Measurements from ENCODE around the gene TESMIN. TPM values are rescaled to one million over a fixed set of nuclear protein-coding genes. Genes with fewer than 3 reads are reported as not detected.

TESMIN gene
- total RNA-seq, 1 experiment from 2014 or later: 3.9 TPM

DNA sequence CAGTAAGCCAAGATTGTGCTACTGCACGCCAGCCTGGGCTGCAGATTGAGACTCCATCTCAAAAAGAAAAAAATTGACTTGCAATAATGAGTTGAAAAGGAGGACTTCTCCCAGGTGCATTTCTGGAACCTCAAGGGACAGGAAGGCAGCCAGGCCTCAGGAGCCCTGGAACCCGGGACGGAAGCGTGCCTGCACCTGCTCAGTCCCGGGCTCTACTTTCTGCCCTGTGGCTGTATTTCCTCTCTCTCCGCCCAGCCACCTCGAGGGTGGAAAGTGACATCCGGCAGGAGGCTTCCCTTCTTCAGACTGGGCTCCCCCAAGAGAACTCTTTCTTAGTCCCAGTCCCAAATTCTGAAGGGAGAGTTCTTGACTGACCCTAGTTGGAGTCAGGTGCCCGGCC lies 87.2 kb downstream of the TESMIN start:
- DNase-seq (ENCODE audit: extremely low read depth, low read depth): no peak

GRCh38 chr11:68663482-68664010 lies 87.8 kb downstream of the TESMIN start:
- no peak for DNase-seq (ENCODE audit: extremely low read depth, low read depth)

GRCh38 chr11:68661697-68662603 lies 89.4 kb downstream of the TESMIN start:
- no peak for DNase-seq (ENCODE audit: extremely low read depth, low read depth)

DNA sequence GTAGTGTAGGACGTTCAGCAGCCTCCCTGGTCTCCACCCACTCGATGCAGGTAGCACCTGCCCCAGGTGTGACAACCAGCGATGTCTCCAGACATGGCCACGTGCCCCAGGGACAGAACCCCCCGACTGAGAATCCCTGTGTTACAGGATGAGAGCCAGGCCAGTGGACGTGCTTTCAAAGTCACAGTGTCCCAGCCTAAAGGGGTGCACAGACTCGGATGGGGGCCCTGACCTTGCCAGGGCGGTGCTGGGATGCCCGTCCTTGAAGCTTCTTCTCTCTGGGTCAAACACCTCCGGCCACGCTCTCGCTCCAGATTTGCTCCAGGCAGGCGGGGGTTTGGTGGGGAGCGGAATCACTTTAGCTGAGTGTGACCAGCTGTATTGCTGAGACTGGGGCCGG lies 90.3 kb downstream of the TESMIN start:
- DNase-seq (ENCODE audit: extremely low read depth, low read depth): no peak

DNA sequence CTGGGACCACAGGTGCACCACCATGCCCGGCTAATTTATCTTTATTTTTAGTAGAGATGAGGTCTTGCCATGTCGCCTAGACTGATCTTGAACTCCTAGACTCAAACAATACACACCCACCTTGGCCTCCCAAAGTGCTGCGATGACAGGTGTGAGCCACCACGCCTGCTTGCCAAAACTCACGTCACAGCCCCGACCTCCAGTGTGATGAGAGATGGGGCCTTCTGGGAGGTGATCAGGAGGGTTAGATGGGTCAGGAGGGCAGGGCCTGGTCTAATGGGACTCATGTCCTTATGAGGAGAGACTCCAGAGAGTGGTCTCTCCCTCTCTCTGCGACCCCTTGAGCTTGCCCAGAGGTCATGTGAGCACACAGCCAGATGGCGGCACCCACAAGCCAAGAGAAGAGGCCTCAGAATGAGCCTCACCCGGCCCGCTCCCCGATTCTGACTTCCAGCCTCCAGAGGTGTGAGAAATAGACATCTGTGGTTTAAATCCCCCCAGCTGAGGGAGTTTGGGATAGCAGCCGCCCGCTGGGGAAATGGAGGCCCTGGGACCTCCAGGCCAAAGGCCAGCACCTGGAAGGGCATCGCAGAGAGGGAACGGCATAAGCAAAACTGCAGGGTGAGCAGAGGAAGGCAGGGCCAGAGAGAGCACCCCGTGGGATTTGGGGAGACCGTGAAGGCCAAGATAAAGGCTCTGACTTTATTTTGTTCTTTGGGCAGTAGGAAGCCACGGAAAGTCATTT lies 91.1 kb downstream of the TESMIN start:
- DNase-seq (ENCODE audit: extremely low read depth, low read depth): no peak

DNA sequence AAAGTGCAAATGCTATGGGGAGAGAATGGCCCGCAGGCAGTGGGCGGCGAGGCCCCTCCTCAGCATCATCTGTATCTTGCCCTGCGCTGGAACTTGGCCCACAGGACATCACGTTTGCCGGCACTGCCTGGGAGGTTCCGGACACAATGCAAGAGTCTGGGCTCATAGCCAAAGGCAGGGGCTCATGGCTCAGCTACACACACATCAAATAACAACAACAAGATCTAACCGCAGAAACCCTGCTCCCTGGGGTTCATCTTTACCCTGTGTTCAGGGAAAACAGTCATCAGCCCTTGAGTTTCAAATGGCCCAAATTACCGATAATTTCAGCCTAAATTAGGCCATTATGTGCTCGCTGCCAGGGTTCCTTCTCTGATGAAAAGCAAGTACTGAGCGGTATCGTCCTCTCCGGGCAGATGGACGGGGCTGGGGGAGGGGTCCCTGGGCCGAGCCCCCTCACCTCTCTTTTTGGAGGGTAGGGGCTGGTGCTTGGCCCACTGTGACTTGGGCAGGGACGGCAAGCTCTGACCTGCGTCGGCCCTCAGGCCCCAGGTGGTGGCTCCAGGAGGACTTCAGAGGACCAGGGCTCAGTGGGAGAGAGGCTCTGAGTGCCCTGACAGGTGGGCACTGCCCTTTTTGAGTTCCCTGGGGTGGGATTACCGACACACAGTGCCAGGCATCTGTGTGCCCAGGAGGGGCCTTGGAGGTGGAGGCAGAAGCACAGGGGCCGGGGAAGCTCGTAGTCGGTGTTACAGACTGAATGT lies 92.0 kb downstream of the TESMIN start:
- no peak for DNase-seq (ENCODE audit: extremely low read depth, low read depth)

GRCh38 chr11:68658661-68659060 lies 92.7 kb downstream of the TESMIN start:
- no peak for DNase-seq (ENCODE audit: extremely low read depth, low read depth)

- DNase-seq (ENCODE audit: extremely low read depth, low read depth): no peak
Observed at GRCh38 chr11:68658097-68658496, 93.2 kb downstream of the TESMIN start.

Other genes starting within 250 kb of the TESMIN start
- 35.4 and 37.1 TPM in 2 replicates for gene GAL, start 67.0 kb downstream of the TESMIN start, total RNA-seq (2014; rRNA removed; shearing (Covaris generic))
- 19.3 and 19.7 TPM in 2 replicates for gene CPT1A, start 90.4 kb upstream of the TESMIN start, total RNA-seq (2014; rRNA removed; shearing (Covaris generic))
- 106 and 115 TPM in 2 replicates for gene MRPL21, start 152.3 kb upstream of the TESMIN start, total RNA-seq (2014; rRNA removed; shearing (Covaris generic))
- 7.0 and 8.3 TPM in 2 replicates for gene IGHMBP2, start 152.4 kb upstream of the TESMIN start, total RNA-seq (2014; rRNA removed; shearing (Covaris generic))
- not detected in 2 replicates for gene MRGPRD, start 229.5 kb upstream of the TESMIN start, total RNA-seq (2014; rRNA removed; shearing (Covaris generic))

All from NCI-H460 (cell line).